Kidney tubule cell (primary cell): Measurements from ENCODE around the gene PDE7B.

Experiments
- DNase-seq: peaks from one replicate; pipeline ENCODE4 v3.0.0-alpha.2; 2018; ENCODE audit warnings: low spot score

Gene PDE7B

DNA sequence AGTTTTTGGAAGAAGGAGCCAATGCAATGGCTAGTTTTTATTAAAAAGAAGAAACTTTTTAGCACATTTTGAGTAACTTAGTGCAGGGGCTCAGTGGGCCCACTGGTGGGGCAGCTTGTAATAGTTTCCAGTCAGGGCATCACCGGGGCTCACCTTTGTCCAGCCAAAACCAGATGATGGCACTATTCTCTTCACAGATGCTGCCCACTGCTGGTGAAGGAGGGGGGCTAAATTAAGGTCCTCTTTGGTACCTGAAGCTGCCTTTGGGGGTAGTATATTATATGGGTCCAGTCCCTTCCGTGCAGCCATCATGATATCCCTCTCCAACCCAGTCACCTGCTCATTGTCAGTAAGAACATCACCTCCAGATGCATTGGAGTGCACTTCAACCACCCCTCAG, 182.9 kb downstream of the PDE7B start:
- no peak for DNase-seq

DNA sequence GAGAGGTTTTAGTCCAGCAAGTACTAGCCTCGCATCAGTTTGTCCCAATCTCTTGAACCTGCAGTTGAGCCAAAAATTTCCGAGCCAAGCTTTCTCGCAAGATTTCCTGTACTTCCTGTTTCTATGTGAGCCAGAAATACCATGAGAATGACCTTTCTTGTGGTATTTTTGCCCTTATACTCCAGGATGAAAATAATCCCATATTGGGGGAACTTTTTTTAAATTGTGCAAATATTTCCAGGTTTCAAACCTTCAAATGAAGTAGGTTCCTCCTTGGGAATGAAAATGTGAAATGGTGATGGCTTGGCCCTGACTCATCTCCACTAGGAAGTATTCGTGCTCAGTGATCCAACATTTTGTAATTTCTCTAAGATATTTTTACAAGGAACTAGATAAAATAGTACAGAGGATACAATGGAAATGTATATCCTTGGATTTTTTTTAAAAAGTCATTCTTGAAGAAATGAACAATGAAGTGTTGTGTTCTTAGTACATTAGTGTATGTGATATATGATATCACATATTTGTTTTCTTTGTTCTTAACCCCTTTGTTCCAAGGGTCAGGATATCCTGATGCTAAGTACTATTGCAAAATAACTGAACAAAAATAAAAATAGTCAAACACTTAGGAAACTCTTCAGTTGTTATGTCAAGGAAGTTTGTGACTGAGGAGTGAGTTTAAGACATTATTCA, 184.0 kb downstream of the PDE7B start:
- peak; percentile 56 for DNase-seq

DNA sequence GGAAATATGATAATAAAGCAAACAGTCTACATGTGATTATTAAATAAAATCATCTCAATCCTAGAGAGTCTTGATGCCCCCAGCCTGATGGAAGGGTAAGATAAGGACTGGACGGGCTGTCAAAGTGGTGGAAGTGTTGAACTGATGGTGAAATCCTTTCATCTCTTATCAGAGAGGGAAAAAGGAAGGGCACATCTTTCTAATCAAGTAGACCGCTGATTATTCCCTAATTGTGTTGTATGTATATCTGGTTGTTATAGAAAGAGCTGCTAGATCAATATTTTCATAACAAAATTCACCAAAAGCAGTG, 184.5 kb downstream of the PDE7B start:
- no peak for DNase-seq

DNA sequence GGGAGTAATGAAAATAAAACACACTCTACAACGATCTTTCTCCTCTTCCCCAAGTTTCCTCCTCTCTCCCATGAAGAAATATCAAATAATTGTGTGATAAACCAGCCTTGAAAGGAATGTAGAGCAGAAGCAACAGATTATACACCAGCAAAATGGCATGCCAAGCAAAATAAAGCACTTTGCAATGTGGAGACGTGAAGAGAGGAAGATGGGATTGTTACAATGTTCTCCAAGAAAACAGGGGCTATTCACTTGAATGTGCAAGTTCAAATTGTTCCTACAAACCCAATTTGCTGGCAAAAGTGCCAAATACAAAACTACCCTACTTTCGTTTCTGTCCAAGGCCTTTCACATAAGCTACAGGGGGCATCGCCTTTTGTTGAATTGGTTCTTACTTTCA, 185.1 kb downstream of the PDE7B start:
- DNase-seq, result no peak

DNA sequence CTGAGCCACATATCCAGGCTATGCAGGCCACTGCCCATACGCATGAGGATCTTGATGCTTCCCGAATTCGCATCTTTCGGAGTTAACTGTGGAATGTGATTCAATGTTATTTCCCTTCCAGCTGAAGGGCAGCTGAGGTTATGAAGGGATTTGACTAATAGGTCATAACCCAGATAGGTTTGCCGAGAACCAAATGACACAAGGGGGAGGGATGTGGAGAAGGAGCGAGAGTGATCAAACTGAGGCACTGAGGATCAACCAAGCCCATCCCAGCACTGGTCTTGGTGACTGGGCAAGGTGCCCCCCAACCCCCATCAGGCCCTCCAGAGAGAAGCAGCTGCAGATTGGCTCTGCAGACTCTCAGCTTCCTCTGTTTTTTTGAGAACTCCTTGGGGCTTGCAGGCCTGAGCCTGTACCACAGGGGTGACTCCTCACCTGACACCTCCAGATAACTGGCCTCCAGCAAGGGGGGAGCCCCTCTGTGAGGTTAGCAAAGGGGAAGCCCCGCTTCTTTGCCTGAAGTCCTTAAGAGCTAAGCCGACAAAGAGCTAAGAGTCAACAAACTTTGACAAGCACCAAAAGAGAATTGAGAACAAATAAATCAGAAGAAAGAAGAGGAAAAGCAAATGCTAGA, 185.9 kb downstream of the PDE7B start:
- DNase-seq, result peak; percentile 7

DNA sequence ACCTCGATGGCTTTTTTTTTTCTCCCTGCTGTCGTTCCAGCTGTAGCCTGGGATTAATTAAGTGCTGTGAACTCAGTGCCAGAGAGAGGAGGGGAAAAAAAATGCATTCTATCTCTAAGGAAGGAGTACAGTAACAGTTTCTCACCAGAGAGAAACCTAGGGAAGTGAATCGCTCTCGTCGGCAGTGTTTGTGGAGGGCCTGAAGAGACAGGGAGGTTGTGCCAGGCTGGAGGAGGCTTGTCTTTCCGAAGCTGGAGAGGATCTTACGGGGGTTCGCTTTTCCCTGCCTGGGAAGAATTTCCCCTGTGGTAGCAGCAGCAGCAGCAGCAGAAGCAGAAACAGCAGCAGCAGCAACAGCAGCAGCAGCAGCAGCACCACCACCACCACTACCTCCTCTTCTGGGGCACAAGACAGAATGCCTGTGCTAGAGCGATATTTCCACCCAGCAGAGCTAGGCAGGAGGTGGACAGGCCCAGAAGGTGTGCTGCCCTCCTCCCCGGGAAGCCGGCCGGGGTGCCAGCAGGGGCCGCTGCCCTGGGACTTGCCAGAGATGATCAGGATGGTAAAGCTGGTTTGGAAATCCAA, 186.5 kb downstream of the PDE7B start:
- peak; percentile 4 for DNase-seq

DNA sequence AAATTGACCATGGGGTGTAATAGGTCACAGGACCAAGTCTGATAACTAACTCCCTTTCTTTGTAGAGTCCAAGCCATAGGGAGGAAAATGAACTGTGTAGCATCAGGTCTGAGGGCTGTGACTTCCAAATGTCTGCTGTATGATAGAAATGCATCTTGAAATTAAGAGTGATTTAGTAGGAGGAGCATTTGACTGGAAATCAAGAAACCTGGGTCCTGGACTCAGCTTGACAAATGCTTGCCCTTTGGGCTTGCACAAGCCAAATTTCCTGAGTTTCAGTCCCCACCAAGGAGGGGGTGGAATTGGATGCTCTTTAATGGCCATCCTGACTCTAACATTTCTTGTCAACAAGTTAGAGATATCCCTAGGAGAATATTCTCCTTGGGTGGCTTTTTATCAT, 187.0 kb downstream of the PDE7B start:
- DNase-seq, result no peak

DNA sequence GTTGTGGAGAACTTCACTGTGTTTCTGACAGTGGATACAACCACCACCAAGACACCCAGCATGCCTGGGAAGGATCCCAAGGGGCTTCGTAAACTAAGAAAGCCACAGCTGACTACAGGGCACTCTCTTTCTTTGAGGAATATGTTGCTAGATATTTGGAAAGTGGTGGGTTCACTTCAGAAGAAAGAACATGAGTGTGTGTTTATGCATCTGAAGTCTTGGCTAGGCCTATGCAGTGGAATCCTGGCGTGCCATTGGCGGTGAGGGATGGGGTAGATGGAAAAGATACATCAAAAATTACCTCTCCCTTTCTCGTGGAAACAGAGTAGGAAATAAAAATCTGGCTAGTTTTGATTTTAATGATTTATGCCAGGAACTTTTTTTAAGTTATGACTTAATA, 187.7 kb downstream of the PDE7B start:
- DNase-seq, result no peak

DNA sequence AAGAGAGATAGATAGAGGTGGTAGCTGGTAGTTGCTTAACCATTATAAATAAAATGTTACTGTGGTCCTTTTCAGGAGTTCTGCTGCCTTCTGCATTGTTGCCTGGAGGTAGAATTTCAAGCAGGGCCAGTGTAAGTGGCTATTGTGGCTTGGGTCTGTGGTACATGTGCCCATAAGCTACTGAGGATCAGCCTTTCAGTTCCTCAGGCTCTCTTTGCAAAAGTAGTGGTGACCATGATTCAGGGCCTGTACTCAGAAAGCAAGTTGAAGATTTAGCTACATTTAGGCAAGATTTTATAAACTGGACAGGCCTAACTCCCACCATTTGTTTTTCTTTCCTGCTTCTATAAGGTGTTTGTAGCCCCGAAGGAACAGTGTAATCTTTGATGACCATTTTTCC, 199.0 kb downstream of the PDE7B start:
- DNase-seq, result no peak

DNA sequence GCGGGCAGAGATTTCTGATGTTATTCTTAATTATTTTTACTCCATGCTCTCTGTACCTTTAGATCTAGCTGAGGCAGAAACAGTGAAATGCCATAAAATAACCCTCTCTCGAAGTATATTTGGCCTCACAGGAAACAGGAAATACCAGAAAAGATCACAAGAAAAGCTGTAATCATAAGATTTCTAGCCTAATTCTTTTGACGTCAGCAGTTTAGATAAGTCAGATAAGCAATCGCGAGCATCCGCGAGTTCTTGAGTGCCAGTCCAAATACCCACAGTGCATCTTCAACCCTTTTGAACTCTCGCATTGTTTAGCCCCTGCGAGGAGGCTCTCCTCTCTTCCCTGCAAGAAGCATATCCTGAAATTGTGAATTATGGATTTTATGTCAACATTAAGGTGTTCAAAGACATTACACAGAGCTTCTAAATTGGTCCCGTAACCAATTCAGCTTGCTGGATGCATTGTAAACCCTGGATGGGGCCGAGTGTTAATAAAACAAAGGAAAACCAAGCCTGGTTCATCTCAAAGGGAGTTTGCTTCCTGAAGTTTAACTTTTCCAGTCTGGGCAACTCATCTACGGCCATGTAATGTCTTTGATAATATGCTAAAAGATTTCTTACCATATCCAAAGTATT, 199.8 kb downstream of the PDE7B start:
- DNase-seq, result no peak

DNA sequence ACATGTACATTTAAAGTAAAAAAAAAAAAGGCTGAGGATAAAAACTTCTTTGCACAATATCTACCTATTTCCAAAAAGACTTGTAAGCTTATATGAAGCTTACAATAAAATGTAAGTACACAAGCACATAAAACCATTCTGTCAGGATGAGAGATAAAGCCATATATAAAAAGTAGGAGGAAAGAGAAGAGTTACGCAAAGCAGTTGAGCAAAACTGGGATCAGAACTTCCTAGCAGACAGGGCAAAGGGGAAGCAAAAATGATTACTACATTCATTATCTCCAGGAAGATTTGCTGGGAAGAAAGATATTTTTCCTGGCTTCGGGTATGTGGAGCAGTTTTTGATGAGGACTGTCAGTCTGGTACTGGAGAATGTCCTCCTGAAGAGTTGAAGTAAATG, 200.5 kb downstream of the PDE7B start:
- DNase-seq, result no peak

DNA sequence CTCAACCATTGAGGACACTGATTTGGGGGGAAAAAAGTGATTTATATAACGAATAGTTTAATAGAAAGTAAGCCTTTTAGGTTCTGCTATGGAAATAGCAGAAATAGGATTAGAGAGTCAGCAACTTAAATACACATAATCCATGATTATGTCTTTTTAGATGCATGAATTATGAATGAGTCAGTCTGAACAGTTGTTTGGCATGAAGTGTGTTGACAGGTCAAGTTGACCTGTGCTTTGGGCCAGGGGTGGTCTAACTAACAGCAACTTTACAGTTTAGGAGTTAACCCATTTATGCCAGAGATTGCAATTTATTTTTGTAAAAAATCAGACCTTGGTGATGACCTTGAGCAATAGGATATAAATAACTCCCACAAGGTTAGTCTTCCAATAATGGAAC, 207.4 kb downstream of the PDE7B start:
- DNase-seq, result no peak

DNA sequence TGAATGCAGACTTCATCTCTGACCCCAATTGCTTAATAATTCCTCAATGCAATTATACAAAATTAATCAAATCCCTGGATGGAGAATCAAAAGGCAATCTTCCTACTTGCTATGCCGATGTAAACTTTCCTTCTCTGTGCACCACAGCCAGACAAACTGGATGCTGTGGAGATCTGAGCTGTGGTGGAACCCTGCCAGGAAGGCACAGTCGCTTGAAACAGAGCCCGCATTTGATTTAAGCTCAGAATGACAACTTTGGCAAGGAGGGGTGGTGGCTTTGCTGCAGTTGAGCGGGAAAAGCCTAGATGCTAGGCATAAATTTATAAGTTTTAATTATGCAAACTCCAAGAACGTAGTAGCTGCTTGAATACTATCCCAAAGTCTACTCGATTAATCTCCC, 207.8 kb downstream of the PDE7B start:
- no peak for DNase-seq

DNA sequence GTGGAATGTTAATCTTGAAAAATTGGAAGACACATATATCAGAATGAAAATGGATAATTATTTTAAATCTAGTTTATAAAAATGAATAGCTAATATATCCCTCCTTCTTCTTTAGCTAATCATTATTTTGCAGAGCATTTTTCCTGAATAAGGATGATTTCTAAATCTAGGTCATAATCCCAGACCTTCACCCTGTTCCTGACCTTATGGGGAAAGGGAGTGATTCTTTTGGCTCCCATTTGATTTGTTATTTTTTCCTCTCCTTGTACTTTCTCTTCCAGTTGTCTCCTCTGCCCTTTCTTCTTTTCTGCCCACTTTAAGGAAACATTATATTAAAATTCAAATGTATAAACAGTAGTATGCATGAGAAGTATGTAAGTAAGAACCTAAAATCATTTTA, 208.6 kb downstream of the PDE7B start:
- no peak for DNase-seq

DNA sequence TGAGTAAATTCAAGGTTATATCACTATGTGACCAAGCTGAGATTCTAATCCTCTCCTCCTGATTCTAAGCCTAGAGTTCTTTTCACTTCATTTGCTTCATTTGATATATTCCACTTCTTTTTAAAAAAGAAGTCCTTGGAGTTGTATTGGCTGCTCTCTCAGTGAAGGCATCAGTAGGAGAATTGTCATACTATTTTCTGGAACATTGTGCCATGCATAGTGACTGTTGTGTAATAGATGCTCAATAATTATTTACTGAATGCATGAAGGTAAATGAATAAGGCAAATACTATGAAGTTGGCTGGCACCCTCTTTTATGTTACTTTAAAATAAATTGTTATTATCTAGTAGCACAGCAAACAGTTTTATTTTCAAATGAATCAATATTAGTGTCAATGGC, 209.3 kb downstream of the PDE7B start:
- DNase-seq, result no peak

DNA sequence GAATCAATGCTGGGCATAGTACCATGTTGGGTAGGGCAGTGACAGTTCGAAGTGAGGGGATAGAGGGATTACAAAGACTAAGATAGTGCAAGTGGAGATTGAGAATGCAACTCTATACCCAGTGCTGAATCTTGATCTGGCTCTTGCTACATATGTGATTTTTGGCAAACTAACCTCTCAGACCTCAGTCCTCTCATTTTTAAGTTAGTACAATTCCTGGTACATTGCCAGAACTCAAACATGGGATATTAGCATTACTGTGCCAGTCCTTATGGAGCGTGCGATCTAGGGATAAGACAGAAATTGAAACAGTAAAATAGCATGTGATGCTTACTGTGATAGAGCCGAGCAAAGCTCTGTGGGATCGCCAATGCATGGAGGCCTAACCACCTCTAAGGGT, 210.2 kb downstream of the PDE7B start:
- no peak for DNase-seq

DNA sequence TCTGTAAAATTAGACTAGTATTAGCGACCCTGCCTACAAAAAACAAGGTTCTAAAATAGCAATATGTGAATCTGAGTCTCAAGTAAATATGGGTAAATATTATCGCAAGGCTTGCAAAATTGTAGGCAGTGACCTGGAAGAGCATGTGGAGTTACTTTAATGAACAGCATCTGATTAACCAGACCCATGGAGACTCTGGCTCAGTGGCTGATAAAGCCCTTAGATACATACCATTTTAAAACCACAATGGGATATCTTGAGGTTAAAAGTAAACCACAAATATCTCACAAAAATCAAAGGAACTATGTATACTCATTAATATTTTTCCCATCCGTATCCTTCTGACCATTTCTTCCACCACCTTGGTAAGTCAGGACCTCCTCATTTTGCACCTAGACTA, 211.6 kb downstream of the PDE7B start:
- peak; percentile 46 for DNase-seq

DNA sequence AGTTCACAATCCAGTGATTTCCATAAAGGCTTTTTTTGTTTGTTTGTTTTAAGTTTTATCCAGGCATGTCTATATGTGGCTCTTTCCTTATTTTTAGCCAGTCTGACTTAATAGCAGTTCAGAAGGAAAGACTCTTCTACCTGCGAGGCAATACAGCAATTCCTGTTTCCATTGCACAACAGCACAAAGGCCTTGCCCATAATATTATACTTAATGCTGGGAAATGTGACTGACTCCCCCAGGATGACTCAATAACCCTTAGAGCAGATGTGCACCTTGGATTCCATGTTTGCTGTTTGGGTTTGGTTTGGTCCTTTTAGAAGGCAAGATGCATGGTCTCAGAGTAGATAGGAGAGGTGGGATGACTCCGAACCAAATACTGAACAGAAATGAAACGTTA, 214.5 kb downstream of the PDE7B start:
- DNase-seq, result peak; percentile 68

DNA sequence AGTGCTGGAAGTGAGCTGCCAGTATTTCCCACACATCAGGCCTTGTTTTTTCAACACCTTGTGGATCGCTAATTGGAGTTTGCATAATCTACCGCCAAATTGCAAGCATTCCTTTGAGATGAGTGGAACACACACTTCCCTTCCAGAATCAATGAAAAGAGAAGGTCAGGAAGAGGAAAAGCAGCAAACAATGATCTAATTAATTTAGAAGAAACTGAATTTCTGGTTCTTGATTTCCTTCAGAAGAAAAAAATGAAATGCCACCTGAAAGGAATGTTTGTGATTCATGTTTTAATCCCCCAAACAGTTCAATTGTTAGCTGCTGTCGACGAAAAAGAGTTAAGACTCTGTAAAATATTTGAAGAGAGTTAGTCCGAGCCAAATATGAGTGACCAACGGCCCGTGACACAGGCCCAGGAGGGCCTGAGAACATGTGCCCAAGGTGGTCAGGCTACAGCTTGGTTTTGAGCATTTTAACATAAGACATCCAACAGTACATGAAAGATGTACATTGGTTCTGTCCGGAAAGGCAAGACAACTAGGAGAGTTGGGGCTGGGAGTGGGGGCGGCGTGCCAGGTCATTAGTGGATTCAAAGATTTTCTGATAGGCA, 216.3 kb downstream of the PDE7B start:
- DNase-seq, result peak; percentile 96

DNA sequence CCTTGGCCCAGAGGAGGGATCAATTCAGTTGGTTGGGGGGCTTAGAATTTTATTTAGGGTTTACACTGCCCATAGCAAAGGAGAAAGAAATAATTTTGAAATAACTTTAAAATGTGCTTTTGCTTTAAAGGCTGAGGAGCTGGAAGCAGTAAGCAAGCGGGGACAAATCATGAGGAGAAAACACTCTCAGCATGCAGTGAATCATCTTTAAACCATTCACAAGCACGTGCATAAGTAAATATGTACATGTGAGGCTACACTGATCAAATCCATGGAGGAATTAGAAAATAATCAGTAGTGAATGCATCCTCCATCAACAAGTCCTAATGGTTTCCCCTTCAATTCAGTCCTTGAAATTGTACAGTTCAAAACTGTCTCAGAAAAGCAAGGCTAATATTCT, 217.6 kb downstream of the PDE7B start:
- peak; percentile 78 for DNase-seq

DNA sequence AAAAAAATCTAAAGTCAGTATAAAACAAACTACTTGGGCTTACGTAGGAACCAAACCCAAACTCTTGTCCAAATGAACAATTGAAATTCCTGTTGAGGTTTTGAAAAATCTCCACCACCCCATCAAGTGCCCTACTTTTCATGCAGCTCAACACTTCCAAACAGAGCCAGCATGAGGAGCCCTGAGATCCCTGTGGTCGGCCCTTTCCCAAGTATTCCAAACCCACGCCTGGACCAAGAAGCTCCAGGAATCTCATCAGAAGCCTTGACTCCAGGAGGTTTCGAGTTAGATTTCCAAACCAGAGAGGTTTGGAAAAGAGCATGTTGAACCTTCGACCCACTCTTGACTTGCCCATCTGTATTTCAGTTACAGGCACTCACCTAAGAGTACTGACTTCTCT, 219.3 kb downstream of the PDE7B start:
- no peak for DNase-seq

DNA sequence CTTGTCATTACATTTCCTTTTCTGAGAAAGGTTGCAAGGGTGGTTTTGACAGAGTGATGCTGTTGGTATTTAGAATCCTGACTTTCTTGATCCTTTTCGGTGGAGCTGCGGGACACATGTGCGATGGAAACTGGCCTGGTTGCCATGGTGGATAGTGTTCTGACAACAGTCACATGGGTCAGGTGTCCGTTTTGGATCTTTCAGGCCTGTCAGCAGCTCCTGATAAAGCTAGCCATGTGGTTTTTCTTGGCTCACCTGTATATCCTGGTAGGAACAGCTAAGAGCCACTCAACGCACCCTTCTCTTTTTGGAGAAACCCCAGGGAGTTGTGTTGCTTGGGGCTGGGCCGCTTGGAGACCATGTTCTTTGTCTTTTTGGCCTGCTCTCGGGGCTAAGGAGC, 221.2 kb downstream of the PDE7B start:
- no peak for DNase-seq

DNA sequence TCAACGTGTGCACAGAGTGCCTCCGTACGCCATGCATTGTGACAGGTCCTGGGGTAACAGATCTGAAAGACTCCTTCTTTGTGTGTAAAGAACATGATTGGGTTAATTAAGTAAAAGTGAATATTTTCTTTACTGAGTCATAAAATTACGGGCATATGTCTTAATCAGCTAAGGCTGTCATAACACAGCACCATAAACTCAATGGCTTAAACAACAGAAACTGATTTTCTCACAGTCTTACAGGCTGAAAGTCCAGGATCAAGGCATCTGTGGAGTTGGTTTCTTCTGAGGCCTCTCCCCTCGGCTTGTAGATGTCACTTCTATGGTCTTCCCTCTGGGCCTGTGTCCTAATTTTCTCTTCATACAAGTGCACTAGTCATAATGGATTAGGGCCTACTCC, 221.7 kb downstream of the PDE7B start:
- DNase-seq, result no peak
